Breast epithelium (tissue), 3 donors: ENCODE measurements around the gene GPR180.

Experiments
- CTCF ChIP-seq, 3 donors: fragments of 450-650 bp; IDR thresholded peaks; one replicate each; pipeline ENCODE4 v1.5.1; 2016 to 2017; ENCODE audit warnings: antibody characterized with exemption in 3 of 3, mild to moderate bottlenecking in 3 of 3, moderate library complexity in 3 of 3
- POLR2A ChIP-seq: fragments of 450-650 bp; IDR thresholded peaks from one replicate; pipeline ENCODE4 v1.6.1; 2016; ENCODE audit warnings: antibody characterized with exemption, mild to moderate bottlenecking, moderate library complexity
- POLR2AphosphoS5 ChIP-seq, 3 donors: sonication (generic); formaldehyde crosslinking; IDR thresholded peaks; one replicate each; pipeline ENCODE4 v1.6.1; 2017; ENCODE audit warnings: antibody characterized with exemption in 3 of 3

GRCh38 chr13:94567581-94567980, 34.1 kb upstream of the GPR180 start:
- TF ChIP-seq CTCF (IDR thresholded peaks at IDR 0.05) (no peak), POLR2A (no peak), POLR2AphosphoS5 (IDR thresholded peaks at IDR 0.05) (no peak)
